ENCODE measurements around the gene BUB1. TPM values are rescaled to one million over a fixed set of nuclear protein-coding genes. Genes with fewer than 3 reads are reported as not detected.
"Not testable (repeated sequence)": the region's sequence is repeated elsewhere in the genome, so short reads cannot be mapped to it uniquely, and the experiment has no call there.

BUB1 gene
- total RNA-seq, 6 donors from 2014 or later: 1.0 to 4.7 (median 3.0) TPM

- DNase-seq (no peak), ATAC-seq (ENCODE audit: low FRiP score in 2 of 2) (no peak)
- H3K27me3 ChIP-seq: no peaks in the 10 kb centered on the region
- H3K4me3 ChIP-seq: no peak overlapping the region
- no peaks in the 10 kb centered on the region for H3K36me3 ChIP-seq
- H3K4me1 ChIP-seq: no peaks in the 10 kb centered on the region
- TF ChIP-seq POLR2AphosphoS5 (IDR thresholded peaks at IDR 0.05) (no peak), CTCF (IDR thresholded peaks at IDR 0.05) (no peak)
- no peak overlapping the region for H3K27ac ChIP-seq
- 62 to 65% methylated on average over 5 of the region's 5 CpGs for WGBS, 2 donors
- H3K9me3 ChIP-seq: peaks cover 0 to 6% (median 4%) of the 10 kb centered on the region in 4 donors
Measured at GRCh38 chr2:110688594-110689091, 10.8 kb upstream of the BUB1 start.

- H3K27ac ChIP-seq; DNase-seq; H3K36me3 ChIP-seq; H3K4me3 ChIP-seq; ATAC-seq (ENCODE audit: low FRiP score in 2 of 2); H3K27me3 ChIP-seq; H3K9me3 ChIP-seq; H3K4me1 ChIP-seq: not testable (repeated sequence)
- 73 to 74% methylated on average over 9 of the region's 9 CpGs for WGBS, 2 donors
Measured at GRCh38 chr2:110687775-110688484, 10.1 kb upstream of the BUB1 start.

DNA sequence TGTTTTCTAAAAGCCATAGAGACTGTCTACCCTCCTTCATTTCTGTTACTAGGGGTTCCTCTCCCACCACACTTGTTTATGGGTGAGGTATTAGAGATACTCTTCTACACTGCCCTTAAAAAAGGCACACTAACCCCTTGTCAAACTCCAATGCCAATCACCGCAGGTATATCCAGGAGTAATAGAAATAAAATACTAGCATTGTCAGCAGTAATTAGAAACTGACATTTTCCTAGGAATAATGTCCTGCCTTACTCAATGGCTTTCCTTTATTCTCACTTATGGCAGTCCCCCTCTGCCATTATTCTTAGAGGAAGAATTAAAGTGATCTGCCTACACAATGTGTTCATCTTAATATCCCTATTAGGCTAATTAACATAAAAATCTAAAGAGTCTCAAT, 5.0 kb upstream of the BUB1 start:
- TF ChIP-seq CTCF (IDR thresholded peaks at IDR 0.05): no peak
- no peak for ATAC-seq (ENCODE audit: low FRiP score in 2 of 2)
- 87 to 91% methylated on average over 1 of the region's 1 CpG for WGBS, 2 donors

GRCh38 chr2:110682267-110682666, 4.4 kb upstream of the BUB1 start:
- no peak for DNase-seq
- WGBS, 2 donors: 93 to 95% methylated on average over 10 of the region's 10 CpGs
- Histone ChIP-seq H3K27me3 (no peaks in the 10 kb centered on the region), H3K4me3 (no peak overlapping the region), H3K9me3 (peaks cover 0 to 2% (median under 1%) of the 10 kb centered on the region in 4 donors), H3K27ac (no peak overlapping the region), H3K4me1 (peaks cover 4 to 26% (median 20%) of the 10 kb centered on the region in 4 donors), H3K36me3 (no peaks in the 10 kb centered on the region)
- no peak for TF ChIP-seq POLR2AphosphoS5 (IDR thresholded peaks at IDR 0.05)
- TF ChIP-seq CTCF (IDR thresholded peaks at IDR 0.05): no peak
- no peak for TF ChIP-seq POLR2A (IDR thresholded peaks at IDR 0.05)
- no peak for TF ChIP-seq EP300 (IDR thresholded peaks at IDR 0.05)
- ATAC-seq (ENCODE audit: low FRiP score in 2 of 2): no peak

More for the DNA sequence above, 5.0 kb upstream of the BUB1 start:
- Histone ChIP-seq H3K36me3 (no peaks in the 10 kb centered on the region), H3K27me3 (no peaks in the 10 kb centered on the region), H3K27ac (no peak overlapping the region), H3K9me3 (peaks cover 0 to 6% (median 4%) of the 10 kb centered on the region in 4 donors), H3K4me1 (peaks cover 0 to 20% (median 16%) of the 10 kb centered on the region in 4 donors), H3K4me3 (no peak overlapping the region)
- DNase-seq: no peak

- Histone ChIP-seq H3K4me3 (no peak overlapping the region), H3K9me3 (no peaks in the 10 kb centered on the region), H3K36me3 (no peaks in the 10 kb centered on the region), H3K27me3 (no peaks in the 10 kb centered on the region), H3K4me1 (peaks cover 5 to 29% (median 20%) of the 10 kb centered on the region in 4 donors), H3K27ac (no peak overlapping the region)
- DNase-seq (no peak), ATAC-seq (ENCODE audit: low FRiP score in 2 of 2) (no peak)
- WGBS, 2 donors: 72 to 80% methylated on average over 7 of the region's 7 CpGs
- no peak for TF ChIP-seq POLR2AphosphoS5 (IDR thresholded peaks at IDR 0.05)
- no peak for TF ChIP-seq EP300 (IDR thresholded peaks at IDR 0.05)
- TF ChIP-seq POLR2A (IDR thresholded peaks at IDR 0.05): no peak
- TF ChIP-seq CTCF (IDR thresholded peaks at IDR 0.05): no peak
Measured at GRCh38 chr2:110680709-110681108, 2.8 kb upstream of the BUB1 start.
